ENCODE measurements around the gene NAA30.
A peak's percentile ranks its signal among the peaks of the same experiment; 100 is the strongest.
"Not testable (repeated sequence)": the region's sequence is repeated elsewhere in the genome, so short reads cannot be mapped to it uniquely, and the experiment has no call there.

Gene NAA30

DNA sequence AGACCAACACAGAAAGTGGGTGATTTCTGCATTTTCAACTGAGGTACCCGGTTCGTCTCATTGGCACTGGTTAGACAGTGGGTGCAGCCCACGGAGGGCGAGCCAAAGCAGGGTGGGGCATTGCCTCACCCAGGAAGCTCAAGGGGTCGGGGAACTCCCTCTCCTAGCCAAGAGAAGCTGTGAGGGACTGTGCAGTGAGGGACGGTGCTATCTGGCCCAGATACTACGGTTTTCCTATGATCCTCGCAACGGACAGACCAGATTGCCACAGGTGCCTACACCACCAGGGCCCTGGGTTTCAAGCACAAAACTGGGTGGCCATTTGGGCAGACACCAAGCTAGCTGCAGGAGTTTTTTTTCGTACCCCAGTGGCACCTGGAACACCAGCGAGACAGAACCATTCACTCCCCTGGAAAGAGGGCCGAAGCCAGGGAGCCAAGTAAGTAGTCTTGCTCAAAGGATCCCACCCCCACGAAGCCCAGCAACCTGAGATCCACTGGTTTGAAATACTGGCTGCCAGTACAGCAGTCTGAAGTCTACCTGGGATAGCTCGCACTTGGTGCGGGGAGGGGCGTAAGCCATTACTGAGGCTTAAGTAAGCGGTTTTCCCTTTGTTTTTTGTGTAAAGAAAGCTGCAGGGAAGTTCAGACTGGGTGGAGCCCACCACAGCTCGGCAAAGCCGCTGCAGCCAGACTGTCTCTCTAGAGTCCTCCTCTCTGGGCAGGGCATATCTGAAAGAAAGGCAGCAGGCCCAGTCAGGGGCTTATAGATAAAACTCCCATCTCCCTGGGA lies 25.5 kb upstream of the NAA30 start:
- TF ChIP-seq ZFX (IDR thresholded peaks at IDR 0.05) = no peak
- TF ChIP-seq, protein P1, sequence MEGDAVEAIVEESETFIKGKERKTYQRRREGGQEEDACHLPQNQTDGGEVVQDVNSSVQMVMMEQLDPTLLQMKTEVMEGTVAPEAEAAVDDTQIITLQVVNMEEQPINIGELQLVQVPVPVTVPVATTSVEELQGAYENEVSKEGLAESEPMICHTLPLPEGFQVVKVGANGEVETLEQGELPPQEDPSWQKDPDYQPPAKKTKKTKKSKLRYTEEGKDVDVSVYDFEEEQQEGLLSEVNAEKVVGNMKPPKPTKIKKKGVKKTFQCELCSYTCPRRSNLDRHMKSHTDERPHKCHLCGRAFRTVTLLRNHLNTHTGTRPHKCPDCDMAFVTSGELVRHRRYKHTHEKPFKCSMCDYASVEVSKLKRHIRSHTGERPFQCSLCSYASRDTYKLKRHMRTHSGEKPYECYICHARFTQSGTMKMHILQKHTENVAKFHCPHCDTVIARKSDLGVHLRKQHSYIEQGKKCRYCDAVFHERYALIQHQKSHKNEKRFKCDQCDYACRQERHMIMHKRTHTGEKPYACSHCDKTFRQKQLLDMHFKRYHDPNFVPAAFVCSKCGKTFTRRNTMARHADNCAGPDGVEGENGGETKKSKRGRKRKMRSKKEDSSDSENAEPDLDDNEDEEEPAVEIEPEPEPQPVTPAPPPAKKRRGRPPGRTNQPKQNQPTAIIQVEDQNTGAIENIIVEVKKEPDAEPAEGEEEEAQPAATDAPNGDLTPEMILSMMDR (conservative IDR thresholded peaks at IDR 0.05) = no peak
- no peak overlapping the region for H3K27ac ChIP-seq

GRCh38 chr14:57370187-57370586 lies 20.2 kb upstream of the NAA30 start:
- not testable (repeated sequence) for H3K27ac ChIP-seq

DNA sequence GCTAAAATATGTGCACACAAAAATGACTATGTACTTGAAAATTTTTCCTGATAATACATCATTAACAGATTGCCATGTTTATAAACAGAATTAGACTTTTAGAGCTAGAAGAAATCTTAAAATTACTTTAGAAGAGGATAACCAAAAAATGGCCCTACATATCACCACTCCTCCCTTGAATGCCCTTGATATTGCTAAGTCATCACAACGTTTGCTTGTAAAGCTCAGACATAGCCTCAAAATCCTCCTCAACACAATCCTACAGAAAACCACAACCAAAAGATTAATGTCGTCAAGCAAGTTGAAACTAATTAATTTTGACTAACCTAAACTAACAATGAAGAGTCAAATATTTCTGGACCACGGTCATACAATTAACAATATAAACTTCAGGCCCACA lies 19.4 kb upstream of the NAA30 start:
- TF ChIP-seq ZFX (IDR thresholded peaks at IDR 0.05) = no peak
- TF ChIP-seq, protein P1 (conservative IDR thresholded peaks at IDR 0.05) = no peak
- H3K27ac ChIP-seq = no peak overlapping the region

- no peak overlapping the region for H3K27ac ChIP-seq
- TF ChIP-seq, protein P1 (conservative IDR thresholded peaks at IDR 0.05) = no peak
- no peak for TF ChIP-seq ZFX (IDR thresholded peaks at IDR 0.05)
These were observed 15.2 kb upstream of the NAA30 start for GRCh38 chr14:57375156-57375555.

GRCh38 chr14:57378661-57379060 lies 11.7 kb upstream of the NAA30 start:
- TF ChIP-seq, protein P1 (conservative IDR thresholded peaks at IDR 0.05) = peak; percentile 54
- TF ChIP-seq ZFX (IDR thresholded peaks at IDR 0.05) = no peak

DNA sequence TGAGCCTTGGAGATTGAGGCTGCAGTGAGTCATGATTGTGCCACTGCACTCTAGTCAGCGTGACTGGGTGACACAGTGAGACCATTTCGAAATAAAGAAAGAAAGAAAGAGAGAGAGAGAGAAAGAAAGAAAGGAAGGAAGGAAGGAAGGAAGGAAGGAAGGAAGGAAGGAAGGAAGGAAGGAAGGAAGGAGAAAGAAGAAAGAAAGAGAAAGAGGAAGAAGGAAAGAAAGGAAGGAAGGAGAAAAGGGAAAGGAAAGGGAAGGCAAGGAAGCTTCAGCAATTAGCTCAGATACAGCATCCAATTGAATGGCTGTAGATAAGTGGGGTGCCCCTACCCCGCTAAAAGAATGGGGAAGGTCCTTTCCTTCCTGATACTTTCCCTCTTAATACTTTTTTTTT lies 9.5 kb upstream of the NAA30 start:
- H3K27ac ChIP-seq = no peak overlapping the region
- TF ChIP-seq, protein P1 (conservative IDR thresholded peaks at IDR 0.05) = no peak
- no peak for TF ChIP-seq ZFX (IDR thresholded peaks at IDR 0.05)

More at GRCh38 chr14:57378661-57379060, 11.7 kb upstream of the NAA30 start:
- H3K27ac ChIP-seq = no peak overlapping the region

GRCh38 chr14:57382283-57382682 lies 8.1 kb upstream of the NAA30 start:
- no peak overlapping the region for H3K27ac ChIP-seq
- no peak for TF ChIP-seq ZFX (IDR thresholded peaks at IDR 0.05)
- TF ChIP-seq, protein P1 (conservative IDR thresholded peaks at IDR 0.05) = no peak

All from C4-2B (cell line).